Measurements from ENCODE around the gene CPTP.

Gene CPTP

DNA sequence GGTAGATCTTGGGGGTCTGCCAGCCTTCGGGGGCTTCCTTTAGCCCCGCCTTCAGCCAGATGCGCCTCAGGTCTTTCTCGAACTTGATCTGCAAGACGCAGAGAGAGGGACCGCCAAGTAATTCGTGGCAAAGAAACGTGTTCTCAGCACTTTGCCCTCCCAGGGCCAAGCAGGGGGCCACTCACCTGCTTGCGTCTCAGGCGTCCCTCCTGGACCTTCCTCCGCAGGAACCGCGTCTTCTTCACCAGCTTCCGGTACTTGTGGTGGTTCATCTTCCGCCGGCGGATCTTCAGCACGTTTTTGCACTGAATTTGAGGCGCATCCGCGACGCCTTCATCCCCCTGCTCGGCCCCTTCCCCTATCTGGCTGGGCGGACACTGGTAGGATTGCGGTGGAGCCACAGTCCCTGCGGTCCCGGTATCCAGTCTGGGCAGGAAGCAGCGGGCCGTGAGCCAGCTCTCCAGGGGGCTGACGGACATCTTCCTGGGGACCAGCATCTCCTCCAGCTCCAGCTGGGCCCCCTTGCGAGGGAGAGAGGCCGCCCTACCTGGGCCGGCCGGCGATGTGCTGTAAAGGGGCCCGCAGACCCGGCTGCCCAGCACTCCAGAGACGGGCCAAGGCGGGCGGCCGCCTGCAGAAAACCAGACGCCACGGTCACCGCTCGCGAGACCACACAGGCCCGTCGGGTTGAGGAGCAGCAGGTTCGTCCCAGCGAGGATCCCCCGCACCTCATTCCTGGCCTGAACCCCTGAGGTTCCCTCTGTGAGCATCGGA, 49.4 kb downstream of the CPTP start:
- Histone ChIP-seq H3K9me3 (ENCODE audit: insufficient read depth, low read length, severe bottlenecking) (no peaks in the 10 kb centered on the region), H4K20me1 (ENCODE audit: insufficient read depth, low read length) (peaks cover 29% of the 10 kb centered on the region), H3K9ac (ENCODE audit: low read depth, low read length) (peak overlapping the region; percentile 100), H3K4me2 (ENCODE audit: insufficient read depth, low read length) (peak overlapping the region; percentile 97), H2AFZ (ENCODE audit: low read depth, low read length) (no peak overlapping the region), H3K27ac (ENCODE audit: low read length) (peak overlapping the region; percentile 93), H3K36me3 (ENCODE audit: insufficient read depth, low read length) (peaks cover 28% of the 10 kb centered on the region), H3K27me3 (ENCODE audit: insufficient read depth, low read length, poor library complexity) (no peaks in the 10 kb centered on the region), H3K4me3 (ENCODE audit: low read depth in 1 of 2, low read length in 2 of 2) (peak overlapping the region; percentile 94 to 99; a peak in 3 of 4 replicates), H3K4me1 (ENCODE audit: insufficient read depth, low read length) (peaks cover 44% of the 10 kb centered on the region), H3K79me2 (ENCODE audit: insufficient read depth, low read length) (peaks cover 30% of the 10 kb centered on the region)
- no peak for ATAC-seq (ENCODE audit: insufficient read depth, low read depth)
- no peak for DNase-seq
- TF ChIP-seq EZH2 (IDR thresholded peaks at IDR 0.05; ENCODE audit: borderline replicate concordance, low read depth, low read length, severe bottlenecking): no peak
- TF ChIP-seq, protein P1, sequence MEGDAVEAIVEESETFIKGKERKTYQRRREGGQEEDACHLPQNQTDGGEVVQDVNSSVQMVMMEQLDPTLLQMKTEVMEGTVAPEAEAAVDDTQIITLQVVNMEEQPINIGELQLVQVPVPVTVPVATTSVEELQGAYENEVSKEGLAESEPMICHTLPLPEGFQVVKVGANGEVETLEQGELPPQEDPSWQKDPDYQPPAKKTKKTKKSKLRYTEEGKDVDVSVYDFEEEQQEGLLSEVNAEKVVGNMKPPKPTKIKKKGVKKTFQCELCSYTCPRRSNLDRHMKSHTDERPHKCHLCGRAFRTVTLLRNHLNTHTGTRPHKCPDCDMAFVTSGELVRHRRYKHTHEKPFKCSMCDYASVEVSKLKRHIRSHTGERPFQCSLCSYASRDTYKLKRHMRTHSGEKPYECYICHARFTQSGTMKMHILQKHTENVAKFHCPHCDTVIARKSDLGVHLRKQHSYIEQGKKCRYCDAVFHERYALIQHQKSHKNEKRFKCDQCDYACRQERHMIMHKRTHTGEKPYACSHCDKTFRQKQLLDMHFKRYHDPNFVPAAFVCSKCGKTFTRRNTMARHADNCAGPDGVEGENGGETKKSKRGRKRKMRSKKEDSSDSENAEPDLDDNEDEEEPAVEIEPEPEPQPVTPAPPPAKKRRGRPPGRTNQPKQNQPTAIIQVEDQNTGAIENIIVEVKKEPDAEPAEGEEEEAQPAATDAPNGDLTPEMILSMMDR (IDR thresholded peaks at IDR 0.05; ENCODE audit: borderline replicate concordance, extremely low read depth, low read length, poor library complexity, severe bottlenecking): no peak

DNA sequence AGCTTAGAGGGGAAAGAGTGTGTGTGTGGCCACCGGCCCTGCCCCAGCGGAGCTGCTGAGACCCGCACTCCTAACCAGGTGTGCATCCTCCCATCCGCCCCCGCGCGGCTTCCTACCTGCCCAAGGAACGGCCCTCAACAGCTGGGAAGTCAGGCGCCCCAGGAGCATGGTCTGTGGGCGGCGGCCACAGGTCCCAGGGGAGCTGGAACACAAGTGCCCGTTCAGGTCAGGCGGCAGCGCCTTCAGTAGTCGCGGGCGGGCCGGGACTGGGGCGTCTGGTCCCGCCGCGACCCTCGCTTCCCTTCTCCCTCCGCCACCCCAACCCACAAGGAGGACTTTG, 50.0 kb downstream of the CPTP start:
- Histone ChIP-seq H3K9ac (ENCODE audit: low read depth, low read length) (peak overlapping the region; percentile 100), H3K9me3 (ENCODE audit: insufficient read depth, low read length, severe bottlenecking) (no peaks in the 10 kb centered on the region), H3K79me2 (ENCODE audit: insufficient read depth, low read length) (peaks cover 30% of the 10 kb centered on the region), H3K36me3 (ENCODE audit: insufficient read depth, low read length) (peaks cover 28% of the 10 kb centered on the region), H3K27me3 (ENCODE audit: insufficient read depth, low read length, poor library complexity) (no peaks in the 10 kb centered on the region), H3K27ac (ENCODE audit: low read length) (peak overlapping the region; percentile 93), H4K20me1 (ENCODE audit: insufficient read depth, low read length) (peaks cover 29% of the 10 kb centered on the region), H3K4me3 (ENCODE audit: low read depth in 1 of 2, low read length in 2 of 2) (peak overlapping the region; percentile 94 to 99), H3K4me2 (ENCODE audit: insufficient read depth, low read length) (peak overlapping the region; percentile 97), H2AFZ (ENCODE audit: low read depth, low read length) (peak overlapping the region; percentile 93), H3K4me1 (ENCODE audit: insufficient read depth, low read length) (peaks cover 44% of the 10 kb centered on the region)
- no peak for TF ChIP-seq EZH2 (IDR thresholded peaks at IDR 0.05; ENCODE audit: borderline replicate concordance, low read depth, low read length, severe bottlenecking)
- TF ChIP-seq, protein P1 (IDR thresholded peaks at IDR 0.05; ENCODE audit: borderline replicate concordance, extremely low read depth, low read length, poor library complexity, severe bottlenecking): no peak
- DNase-seq (peak; percentile 42), ATAC-seq (ENCODE audit: insufficient read depth, low read depth) (0 out of 3 replicates have a peak, but pooled peaks have one; percentile 0)

DNA sequence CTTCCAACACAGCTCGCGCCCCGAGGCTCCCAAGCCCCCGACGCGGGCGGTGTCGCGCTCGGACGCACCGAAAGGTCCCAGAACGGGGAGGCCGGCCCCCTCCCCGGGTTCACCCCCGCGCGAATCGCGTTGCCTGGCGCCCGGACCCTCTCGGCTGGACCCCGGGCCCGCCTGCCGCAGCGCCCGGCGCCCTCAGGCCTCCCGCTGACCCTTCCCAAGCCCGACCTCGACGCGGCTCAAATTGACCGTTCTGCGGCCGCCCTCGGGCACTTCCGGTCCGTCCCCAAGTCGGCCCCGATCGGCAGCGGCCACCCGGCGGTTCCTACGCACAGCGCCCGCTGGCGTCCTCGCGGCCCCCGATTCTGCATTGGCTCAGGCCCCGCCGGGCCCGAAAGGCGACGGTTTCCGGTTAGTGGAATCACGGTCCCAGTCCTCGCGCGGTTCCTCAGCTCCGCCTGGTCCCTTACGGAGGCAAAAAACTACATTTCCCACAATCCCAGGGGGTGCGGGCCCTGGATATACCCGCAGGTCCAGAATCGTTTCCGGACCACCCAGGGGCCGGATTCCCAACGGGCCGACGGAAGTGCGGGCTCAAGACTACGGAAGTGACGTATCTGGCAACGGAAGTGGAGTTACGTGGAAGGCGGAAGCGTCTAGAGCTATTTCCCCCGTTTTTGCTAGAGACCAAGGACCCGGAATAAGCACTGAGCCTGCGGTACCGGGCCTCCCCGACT, 50.5 kb downstream of the CPTP start, which contains the start of gene AURKAIP1:
TSS of gene AURKAIP1 (minus strand) at position 279 of the 734 bp plus-strand sequence. CDS start 451 bp downstream, outside the sequence.
- H3K4me3 ChIP-seq (ENCODE audit: low read depth in 1 of 2, low read length in 2 of 2): peak within 1 kb of the TSS; percentile 94 to 99
- H3K4me1 ChIP-seq (ENCODE audit: insufficient read depth, low read length): peaks cover 44% of the 10 kb centered on the region
- H3K36me3 ChIP-seq (ENCODE audit: insufficient read depth, low read length): peaks cover 28% of the 10 kb centered on the region
- peak within 1 kb of the TSS; percentile 93 for H2AFZ ChIP-seq (ENCODE audit: low read depth, low read length)
- TF ChIP-seq, protein P1 (IDR thresholded peaks at IDR 0.05; ENCODE audit: borderline replicate concordance, extremely low read depth, low read length, poor library complexity, severe bottlenecking): peak; percentile 46
- no peak for TF ChIP-seq EZH2 (IDR thresholded peaks at IDR 0.05; ENCODE audit: borderline replicate concordance, low read depth, low read length, severe bottlenecking)
- peaks cover 29% of the 10 kb centered on the region for H4K20me1 ChIP-seq (ENCODE audit: insufficient read depth, low read length)
- H3K9ac ChIP-seq (ENCODE audit: low read depth, low read length): peak within 1 kb of the TSS; percentile 100
- peak; percentile 92 for ATAC-seq (ENCODE audit: insufficient read depth, low read depth)
- peaks cover 30% of the 10 kb centered on the region for H3K79me2 ChIP-seq (ENCODE audit: insufficient read depth, low read length)
- no peaks in the 10 kb centered on the region for H3K27me3 ChIP-seq (ENCODE audit: insufficient read depth, low read length, poor library complexity)
- peak within 1 kb of the TSS; percentile 97 for H3K4me2 ChIP-seq (ENCODE audit: insufficient read depth, low read length)
- peak within 1 kb of the TSS; percentile 93 for H3K27ac ChIP-seq (ENCODE audit: low read length)
- peak; percentile 99 for DNase-seq
- no peaks in the 10 kb centered on the region for H3K9me3 ChIP-seq (ENCODE audit: insufficient read depth, low read length, severe bottlenecking)

Data from DND-41 (cell line).